Frontal cortex (tissue), 4 donors: ENCODE measurements around the gene EVX2. TPM values are rescaled to one million over a fixed set of nuclear protein-coding genes. Genes with fewer than 3 reads are reported as not detected.

Experiments used
- DNase-seq, 2 donors: peaks; one replicate each; pipeline ENCODE4 v3.0.0; 2012; ENCODE audit warnings: low spot score in 2 of 2
- FAIRE-seq: peaks from 2 replicates; lab custom pipeline; 2012; peaks lifted over from hg19 to GRCh38; lab: Jason Lieb, UNC
- total RNA-seq: library from RNA; depleted of rRNA; stranded (reverse); fragments of >200 nt; gene quantifications from one replicate; pipeline ENCODE4 v1.2.3, GENCODE V29; 2014
- donor health status: control.
- donor health status: control.
- donor health status: control.

EVX2 gene
- total RNA-seq, 1 donor from 2014 or later, result not detected

DNA sequence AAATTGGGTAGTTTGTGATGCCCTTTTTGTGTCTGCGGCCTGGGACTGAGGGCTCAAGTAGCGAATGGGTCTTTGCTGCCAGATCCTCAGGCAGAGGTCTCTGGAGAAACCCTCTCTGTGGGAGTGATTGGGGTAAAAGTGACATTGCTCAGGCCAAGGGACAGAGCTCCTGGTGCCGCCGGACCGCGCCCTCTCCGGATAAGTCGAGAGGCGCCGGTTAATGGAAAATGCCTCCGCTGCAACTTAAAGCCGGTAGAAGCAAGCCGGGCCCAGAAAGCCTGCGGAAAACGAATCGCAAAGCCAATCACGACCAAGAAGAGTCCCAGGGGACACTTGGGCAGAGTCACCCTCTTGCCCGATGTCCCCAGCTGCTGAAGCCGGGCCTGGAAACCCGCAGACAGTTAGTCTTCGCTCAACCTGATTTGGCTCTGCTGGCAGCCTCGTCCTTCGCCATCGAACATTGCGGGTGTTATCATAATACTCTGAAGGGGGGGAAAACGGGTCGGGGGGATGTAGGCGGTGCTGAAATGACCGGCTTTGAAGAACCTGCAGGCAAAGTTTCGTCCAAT, 15.5 kb upstream of the EVX2 start:
- DNase-seq, result no peak
- FAIRE-seq, result no peak

GRCh38 chr2:176098366-176099158, 14.8 kb upstream of the EVX2 start:
- DNase-seq, result no peak
- FAIRE-seq, result no peak

DNA sequence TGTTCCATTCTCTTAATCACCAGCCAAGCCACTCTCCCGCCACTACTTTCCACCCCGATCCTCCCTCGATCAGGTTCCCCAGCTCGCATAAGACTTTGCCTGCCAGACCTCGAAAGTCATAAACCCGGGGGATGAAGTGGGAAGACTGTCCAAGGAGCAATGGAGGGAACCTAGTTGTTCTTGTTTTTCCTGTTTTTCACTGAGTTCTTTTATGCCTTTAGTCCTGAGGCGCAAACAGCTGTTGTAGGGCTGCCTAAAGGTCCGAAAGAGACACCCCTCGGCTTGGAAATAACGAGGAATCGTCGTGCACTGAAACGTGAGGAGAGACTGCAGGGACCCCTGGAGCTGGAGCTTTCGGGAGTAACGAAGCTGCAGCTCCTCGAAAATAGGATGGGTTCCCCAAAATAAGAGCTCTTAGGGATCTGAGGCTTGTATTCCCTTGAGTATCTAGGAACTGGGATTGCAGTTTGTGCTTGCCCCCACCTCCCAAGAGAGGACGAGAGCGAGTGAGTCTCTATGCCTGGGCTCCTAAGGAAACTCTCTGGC, 14.1 kb upstream of the EVX2 start:
- no peak for FAIRE-seq
- DNase-seq, result no peak

- peak; percentile 68 to 82 for DNase-seq
- no peak for FAIRE-seq
These were observed 13.4 kb upstream of the EVX2 start for GRCh38 chr2:176096986-176097819.

DNA sequence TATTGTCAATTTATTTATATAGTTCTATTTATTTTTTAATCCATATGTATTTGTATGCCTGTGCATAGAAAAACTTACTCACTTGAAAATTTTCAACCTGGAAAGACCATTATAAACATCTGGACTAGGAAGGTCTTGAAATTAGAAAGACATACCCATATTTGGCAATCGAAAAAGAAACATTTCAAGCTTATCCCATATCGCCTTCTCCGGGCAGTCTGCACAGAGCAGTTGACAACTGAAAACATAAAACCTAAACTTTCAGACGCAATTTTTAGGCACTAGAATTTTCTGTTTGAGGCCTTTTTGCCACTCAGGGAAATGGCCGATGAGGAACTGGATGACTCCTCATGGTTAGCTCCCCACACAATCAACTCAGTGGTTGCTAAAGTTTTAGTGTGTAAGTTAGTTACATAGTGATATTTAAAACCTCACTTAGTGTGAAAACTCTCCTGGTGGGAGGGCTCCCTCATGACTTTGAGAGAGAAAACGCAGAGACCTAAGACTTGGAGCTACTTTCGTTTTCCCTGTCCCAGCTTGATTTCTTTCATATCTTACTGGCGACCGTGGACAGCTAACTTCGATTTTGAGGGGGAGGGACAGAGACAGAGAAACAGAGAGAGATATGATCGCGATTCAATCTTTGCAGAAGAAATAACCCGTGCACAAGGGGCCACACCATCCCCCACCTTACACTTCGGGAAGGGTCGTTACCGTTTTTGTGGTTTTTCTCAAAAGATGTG, 12.7 kb upstream of the EVX2 start:
- FAIRE-seq, result no peak
- DNase-seq, result no peak

DNA sequence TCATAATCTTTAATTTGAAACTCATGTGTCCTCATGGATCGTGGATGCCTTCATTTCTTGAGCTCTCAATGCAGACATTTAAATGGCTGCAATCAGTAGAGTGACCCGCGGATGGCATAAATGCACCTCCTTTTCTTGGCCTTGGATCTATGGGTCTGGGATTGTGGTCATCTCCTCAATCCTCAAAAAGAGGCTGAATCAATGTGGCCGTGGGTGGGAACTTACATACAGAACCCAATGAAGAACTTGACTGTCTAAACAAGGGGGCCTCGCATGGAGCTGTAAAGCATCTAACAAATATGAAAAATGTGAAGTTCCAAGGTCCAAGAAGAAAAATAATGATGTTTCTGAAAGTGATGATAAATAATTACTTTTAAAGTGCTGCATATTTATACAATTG, 11.7 kb upstream of the EVX2 start:
- no peak for FAIRE-seq
- no peak for DNase-seq

- no peak for DNase-seq
- no peak for FAIRE-seq
These were observed 10.6 kb upstream of the EVX2 start for GRCh38 chr2:176094349-176094748.

DNA sequence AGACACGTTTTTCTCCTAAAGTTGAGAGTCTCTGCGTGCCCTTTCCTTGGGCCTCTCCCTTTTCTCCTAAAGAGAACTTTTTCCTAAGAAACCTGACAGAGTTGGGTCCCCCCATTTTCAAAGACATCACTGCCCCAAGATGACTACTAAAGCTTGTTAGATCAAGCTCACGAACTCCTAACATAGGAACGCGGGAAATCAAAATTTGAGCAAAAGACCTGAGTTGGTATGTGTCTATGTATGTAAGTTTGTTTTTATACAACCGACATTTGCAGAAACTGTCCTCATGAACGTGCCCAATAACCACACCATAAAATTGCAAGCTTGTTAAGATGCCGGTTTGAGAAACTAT, 10.1 kb upstream of the EVX2 start:
- DNase-seq, result no peak
- FAIRE-seq, result no peak

DNA sequence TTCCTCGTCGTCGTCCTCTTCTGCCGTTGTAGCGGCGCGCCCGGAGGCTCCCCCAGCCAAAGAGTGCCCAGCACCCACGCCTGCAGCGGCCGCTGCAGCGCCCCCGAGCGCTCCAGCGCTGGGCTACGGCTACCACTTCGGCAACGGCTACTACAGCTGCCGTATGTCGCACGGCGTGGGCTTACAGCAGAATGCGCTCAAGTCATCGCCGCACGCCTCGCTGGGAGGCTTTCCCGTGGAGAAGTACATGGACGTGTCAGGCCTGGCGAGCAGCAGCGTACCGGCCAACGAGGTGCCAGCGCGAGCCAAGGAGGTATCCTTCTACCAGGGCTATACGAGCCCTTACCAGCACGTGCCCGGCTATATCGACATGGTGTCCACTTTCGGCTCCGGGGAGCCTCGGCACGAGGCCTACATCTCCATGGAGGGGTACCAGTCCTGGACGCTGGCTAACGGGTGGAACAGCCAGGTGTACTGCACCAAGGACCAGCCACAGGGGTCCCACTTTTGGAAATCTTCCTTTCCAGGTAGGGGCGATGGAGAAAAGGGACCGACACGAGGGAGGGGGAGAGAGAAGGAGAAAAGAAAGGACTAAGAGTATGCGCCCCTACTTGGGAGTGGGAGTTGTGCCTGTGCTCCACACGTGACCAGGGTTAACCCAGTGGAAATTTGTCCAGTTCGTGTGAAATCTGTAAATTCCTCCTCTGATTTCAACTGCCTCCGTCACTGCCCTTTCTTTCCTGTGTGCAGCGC, 9.6 kb upstream of the EVX2 start:
- no peak for DNase-seq

DNA sequence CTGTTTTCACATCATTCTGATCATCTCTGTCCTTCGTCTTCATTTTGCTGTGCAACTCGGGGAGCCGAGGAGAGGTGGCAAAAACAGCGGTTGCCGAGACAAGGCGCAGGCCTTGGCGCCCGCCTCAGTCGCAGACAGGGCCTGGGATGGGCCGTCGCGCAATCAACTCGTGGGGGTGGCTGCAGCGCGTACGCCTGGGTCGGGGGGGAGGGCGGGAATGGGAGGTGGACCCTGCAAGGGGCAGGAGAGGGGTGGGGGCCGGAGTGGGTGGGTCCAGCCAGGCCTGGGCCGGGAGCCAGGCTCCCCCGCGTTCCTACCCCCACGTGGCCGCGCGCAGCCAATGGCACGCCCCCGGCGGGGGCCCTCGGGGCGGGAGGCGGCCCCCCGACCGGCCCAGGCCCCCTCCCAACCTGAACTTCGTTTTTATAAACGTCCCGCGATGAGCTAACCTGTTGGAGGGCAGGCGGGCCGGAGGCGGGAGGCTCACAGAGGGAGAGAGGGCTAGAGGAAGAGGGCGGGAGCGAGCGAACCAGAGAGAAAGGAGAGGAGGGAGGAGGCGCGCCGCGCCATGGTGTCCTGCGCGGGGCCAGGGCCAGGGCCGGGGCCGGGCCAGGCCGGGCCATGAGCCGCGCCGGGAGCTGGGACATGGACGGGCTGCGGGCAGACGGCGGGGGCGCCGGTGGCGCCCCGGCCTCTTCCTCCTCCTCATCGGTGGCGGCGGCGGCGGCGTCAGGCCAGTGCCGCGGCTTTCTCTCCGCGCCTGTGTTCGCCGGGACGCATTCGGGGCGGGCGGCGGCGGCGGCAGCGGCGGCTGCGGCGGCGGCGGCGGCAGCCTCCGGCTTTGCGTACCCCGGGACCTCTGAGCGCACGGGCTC, 8.7 kb upstream of the EVX2 start, which contains the start of gene HOXD13:
TSS of gene HOXD13 (plus strand) at position 452 of the 875 bp plus-strand sequence. CDS start at position 622, 170 bp downstream.
- FAIRE-seq, result no peak

More for the DNA sequence above, 9.6 kb upstream of the EVX2 start:
- FAIRE-seq, result no peak

DNA sequence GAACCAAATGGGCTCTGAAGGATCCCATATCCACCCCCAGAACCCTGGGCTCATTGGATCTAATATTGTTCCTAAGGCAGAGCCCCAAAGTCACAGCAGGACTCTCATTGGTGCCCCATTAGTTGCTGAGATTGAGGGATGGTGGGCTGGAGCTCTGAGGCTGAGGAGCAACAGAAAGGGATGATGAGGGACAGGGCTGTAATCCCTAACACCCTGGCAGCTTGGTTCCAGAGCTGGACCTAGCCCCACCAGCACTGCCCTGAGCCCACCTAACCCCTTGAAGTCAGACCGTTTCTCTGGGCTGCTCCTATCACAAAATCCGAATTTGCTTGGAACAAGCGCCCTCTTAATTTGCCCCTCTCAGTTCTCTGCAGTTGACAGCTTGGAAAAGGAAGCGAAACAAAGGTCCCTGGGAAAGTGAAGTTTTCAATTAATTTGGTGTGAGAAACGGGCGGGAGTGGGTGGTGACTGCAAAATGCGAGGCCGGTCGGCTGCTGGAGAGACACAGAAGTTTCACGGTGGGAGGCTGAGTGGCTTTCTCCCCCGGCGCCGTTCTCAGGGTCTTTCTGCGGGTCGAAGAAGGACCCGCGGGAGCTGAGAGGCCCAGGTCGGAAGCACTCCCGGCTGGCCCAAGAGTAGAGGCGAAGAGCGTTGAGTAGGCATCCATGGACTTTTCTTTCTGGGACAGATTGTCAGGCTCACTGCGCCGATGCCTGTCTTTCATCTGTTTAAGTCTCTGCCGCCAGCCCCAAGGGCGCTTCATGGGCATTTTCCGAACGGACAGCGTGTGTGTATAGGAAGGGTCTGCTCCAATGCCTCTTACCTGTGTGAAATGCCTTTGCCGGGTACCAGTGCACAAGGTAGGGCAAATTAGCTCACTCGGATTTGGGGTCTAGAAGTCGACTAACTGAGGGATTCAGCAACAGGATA, 7.8 kb upstream of the EVX2 start:
- FAIRE-seq, result no peak
- DNase-seq, result no peak

More for the DNA sequence above, 8.7 kb upstream of the EVX2 start, which contains the start of gene HOXD13:
- no peak for DNase-seq

DNA sequence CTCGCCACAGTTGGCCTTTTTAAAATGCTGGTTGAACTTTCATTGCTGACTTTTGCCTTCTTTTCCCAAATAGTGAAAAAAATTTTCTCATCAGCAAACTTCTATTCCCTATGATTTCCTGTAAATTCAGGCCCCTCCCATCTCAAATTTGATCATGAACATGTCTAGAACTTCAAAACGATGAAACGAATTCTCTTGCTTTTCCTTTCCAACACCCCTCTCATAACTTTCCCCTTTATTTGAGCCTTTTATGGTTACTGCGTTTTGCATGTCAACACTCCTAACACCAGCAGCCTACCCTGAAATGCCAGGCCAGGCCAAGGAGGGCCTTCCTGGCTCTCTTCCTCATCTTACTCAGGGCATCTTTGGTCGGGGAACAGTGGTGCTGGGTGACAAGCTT, 7.1 kb upstream of the EVX2 start:
- DNase-seq (no peak), FAIRE-seq (no peak)

GRCh38 chr2:176089843-176090395, 6.2 kb upstream of the EVX2 start:
- DNase-seq (no peak), FAIRE-seq (no peak)

GRCh38 chr2:176088937-176089842, 5.4 kb upstream of the EVX2 start:
- DNase-seq (no peak), FAIRE-seq (no peak)

GRCh38 chr2:176088048-176088936, 4.5 kb upstream of the EVX2 start:
- no peak for FAIRE-seq
- DNase-seq, result peak in 1 of 2 donors; percentile 62
